ENCODE measurements around the gene UNG. TPM values are rescaled to one million over a fixed set of nuclear protein-coding genes. Genes with fewer than 3 reads are reported as not detected.

Gene UNG
- total RNA-seq, 1 donor from 2014 or later: 32.4 TPM

DNA sequence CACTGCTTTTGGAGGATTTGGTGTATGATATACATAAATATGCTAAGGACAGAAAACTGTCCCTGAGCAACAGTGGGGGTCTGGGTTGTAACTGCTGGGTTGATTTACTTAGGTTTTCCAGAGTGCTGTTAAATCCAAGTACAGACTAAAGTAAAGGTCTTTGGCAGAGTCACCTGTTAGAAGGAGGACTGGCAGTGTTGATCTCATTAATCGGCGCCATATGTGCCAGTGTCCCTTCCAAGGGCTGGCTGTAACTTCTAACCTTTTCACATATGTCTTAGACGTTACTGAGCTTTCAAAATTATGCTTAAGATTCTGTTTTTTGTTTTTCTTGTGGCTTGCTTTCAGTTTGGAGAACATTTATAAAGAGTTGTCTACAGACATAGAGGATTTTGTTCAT, 5.1 kb downstream of the UNG start:
- H3K36me3 Mint-ChIP-seq (ENCODE audit: unreplicated experiment): no peaks in the 10 kb centered on the region
- no peaks in the 10 kb centered on the region for H3K9me3 Mint-ChIP-seq (ENCODE audit: unreplicated experiment)
- no peak overlapping the region for H3K27ac Mint-ChIP-seq (ENCODE audit: unreplicated experiment)

DNA sequence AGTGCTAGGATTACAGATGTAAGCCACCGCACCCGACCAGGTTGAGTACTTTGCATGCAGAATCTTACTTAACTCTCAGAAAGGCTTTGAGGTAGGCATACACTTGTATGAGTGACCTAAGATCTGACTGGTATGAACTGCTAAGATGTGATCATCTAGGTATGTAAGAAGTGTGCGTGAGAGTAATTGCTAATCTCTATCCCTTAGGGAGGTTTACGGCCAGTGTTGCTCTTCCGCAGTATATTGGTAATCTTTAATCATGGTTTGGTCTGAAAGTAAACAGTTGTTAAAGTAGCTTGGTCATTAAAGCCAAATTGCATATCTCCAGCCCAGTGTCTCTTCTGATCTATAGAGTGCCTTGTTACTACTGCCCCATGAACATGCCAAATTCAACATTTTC, 7.8 kb downstream of the UNG start:
- no peak for DNase-seq
- Mint-ChIP-seq H3K36me3 (ENCODE audit: unreplicated experiment) (no peaks in the 10 kb centered on the region), H3K27me3 (ENCODE audit: unreplicated experiment) (peaks cover 2% of the 10 kb centered on the region), H3K9me3 (ENCODE audit: unreplicated experiment) (no peaks in the 10 kb centered on the region), H3K4me1 (ENCODE audit: low read depth, unreplicated experiment) (peaks cover 6% of the 10 kb centered on the region), H3K4me3 (ENCODE audit: unreplicated experiment) (no peak overlapping the region), H3K27ac (ENCODE audit: unreplicated experiment) (no peak overlapping the region)
- TF ChIP-seq, protein P1, sequence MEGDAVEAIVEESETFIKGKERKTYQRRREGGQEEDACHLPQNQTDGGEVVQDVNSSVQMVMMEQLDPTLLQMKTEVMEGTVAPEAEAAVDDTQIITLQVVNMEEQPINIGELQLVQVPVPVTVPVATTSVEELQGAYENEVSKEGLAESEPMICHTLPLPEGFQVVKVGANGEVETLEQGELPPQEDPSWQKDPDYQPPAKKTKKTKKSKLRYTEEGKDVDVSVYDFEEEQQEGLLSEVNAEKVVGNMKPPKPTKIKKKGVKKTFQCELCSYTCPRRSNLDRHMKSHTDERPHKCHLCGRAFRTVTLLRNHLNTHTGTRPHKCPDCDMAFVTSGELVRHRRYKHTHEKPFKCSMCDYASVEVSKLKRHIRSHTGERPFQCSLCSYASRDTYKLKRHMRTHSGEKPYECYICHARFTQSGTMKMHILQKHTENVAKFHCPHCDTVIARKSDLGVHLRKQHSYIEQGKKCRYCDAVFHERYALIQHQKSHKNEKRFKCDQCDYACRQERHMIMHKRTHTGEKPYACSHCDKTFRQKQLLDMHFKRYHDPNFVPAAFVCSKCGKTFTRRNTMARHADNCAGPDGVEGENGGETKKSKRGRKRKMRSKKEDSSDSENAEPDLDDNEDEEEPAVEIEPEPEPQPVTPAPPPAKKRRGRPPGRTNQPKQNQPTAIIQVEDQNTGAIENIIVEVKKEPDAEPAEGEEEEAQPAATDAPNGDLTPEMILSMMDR (IDR thresholded peaks at IDR 0.05; ENCODE audit: partially characterized antibody, unreplicated experiment): no peak

More for the DNA sequence above, 5.1 kb downstream of the UNG start:
- Mint-ChIP-seq H3K4me1 (ENCODE audit: low read depth, unreplicated experiment) (peaks cover 17% of the 10 kb centered on the region), H3K27me3 (ENCODE audit: unreplicated experiment) (peaks cover 2% of the 10 kb centered on the region), H3K4me3 (ENCODE audit: unreplicated experiment) (no peak overlapping the region)
- DNase-seq: no peak
- TF ChIP-seq, protein P1 (IDR thresholded peaks at IDR 0.05; ENCODE audit: partially characterized antibody, unreplicated experiment): no peak

DNA sequence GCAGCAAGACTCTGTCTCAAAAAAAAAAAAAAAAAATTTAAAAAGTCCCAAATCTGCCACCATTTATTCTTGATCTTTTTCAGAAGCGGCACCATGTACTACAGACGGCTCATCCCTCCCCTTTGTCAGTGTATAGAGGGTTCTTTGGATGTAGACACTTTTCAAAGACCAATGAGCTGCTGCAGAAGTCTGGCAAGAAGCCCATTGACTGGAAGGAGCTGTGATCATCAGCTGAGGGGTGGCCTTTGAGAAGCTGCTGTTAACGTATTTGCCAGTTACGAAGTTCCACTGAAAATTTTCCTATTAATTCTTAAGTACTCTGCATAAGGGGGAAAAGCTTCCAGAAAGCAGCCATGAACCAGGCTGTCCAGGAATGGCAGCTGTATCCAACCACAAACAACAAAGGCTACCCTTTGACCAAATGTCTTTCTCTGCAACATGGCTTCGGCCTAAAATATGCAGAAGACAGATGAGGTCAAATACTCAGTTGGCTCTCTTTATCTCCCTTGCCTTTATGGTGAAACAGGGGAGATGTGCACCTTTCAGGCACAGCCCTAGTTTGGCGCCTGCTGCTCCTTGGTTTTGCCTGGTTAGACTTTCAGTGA, 12.5 kb downstream of the UNG start:
- Mint-ChIP-seq H3K36me3 (ENCODE audit: unreplicated experiment) (no peaks in the 10 kb centered on the region), H3K4me3 (ENCODE audit: unreplicated experiment) (no peak overlapping the region), H3K9me3 (ENCODE audit: unreplicated experiment) (peaks cover 1% of the 10 kb centered on the region), H3K27me3 (ENCODE audit: unreplicated experiment) (peaks cover 3% of the 10 kb centered on the region), H3K27ac (ENCODE audit: unreplicated experiment) (peak overlapping the region; percentile 67), H3K4me1 (ENCODE audit: low read depth, unreplicated experiment) (peaks cover 7% of the 10 kb centered on the region)
- TF ChIP-seq, protein P1 (IDR thresholded peaks at IDR 0.05; ENCODE audit: partially characterized antibody, unreplicated experiment): no peak
- DNase-seq: no peak

DNA sequence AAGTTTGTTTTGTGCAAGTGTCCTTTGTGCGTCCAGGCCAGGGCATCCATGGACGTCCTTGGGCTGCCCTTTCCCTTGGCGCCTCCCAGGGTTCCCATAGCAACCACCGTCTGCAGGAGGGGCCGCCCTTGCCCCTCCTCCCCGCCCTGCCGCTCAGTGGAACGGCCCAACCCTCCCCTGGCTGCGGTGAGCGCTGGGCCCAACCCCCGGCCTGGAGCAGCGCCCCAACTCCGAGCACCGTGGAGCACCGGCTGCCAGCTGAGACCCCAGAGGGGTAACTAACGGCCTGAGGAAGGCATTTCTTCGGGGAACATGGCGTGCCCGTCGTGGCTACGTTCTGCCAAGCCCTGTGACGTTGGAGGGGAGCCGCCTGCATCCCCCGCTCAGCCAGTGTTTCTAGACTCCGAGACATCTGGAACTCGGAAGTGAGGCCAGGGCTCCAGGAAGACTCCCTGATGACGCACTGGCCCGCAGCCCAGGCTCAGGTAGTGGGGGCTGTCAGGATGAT, 13.6 kb downstream of the UNG start:
- Mint-ChIP-seq H3K36me3 (ENCODE audit: unreplicated experiment) (no peaks in the 10 kb centered on the region), H3K27ac (ENCODE audit: unreplicated experiment) (peak overlapping the region; percentile 72), H3K4me1 (ENCODE audit: low read depth, unreplicated experiment) (peaks cover 10% of the 10 kb centered on the region), H3K4me3 (ENCODE audit: unreplicated experiment) (peak overlapping the region; percentile 58), H3K9me3 (ENCODE audit: unreplicated experiment) (peaks cover 2% of the 10 kb centered on the region), H3K27me3 (ENCODE audit: unreplicated experiment) (peaks cover 3% of the 10 kb centered on the region)
- DNase-seq: peak; percentile 79
- TF ChIP-seq, protein P1 (IDR thresholded peaks at IDR 0.05; ENCODE audit: partially characterized antibody, unreplicated experiment): no peak

DNA sequence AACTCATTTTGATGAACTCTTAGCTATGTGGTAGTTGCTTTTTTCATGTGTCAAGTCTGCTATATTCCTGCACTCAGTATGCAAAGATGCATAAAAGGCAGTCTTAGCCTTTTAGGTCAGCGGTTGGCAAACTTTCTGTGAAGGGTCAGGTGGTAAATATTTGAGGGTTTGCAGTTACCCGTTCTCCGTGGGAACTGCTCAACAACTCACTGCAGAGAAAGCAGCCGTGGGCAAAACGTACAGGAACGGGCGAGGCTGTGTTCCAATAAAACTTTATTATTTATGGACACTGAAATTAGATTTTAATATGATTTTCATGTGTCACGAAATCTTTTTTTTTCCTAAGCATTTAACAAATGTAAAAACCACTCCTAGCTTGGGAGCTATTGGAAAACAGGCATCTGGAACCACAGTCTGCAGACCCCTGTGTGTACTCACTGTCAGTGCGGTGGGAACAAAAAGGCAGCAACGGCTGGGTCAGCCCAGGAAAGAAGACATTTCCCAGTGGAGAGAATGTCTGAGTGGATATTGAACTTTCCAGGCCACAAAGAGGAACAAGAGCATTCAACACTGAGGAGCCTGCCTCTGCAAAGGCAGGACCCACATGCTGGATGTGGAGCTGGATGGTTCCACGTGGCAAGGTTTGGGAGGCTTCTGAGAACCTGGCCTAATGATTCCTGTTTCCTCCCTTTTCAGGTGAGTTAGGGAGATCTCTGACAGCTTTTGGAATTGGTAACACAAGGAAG, 15.5 kb downstream of the UNG start:
- Mint-ChIP-seq H3K36me3 (ENCODE audit: unreplicated experiment) (no peaks in the 10 kb centered on the region), H3K27ac (ENCODE audit: unreplicated experiment) (no peak overlapping the region), H3K27me3 (ENCODE audit: unreplicated experiment) (peaks cover 3% of the 10 kb centered on the region), H3K4me3 (ENCODE audit: unreplicated experiment) (no peak overlapping the region), H3K9me3 (ENCODE audit: unreplicated experiment) (peaks cover 2% of the 10 kb centered on the region), H3K4me1 (ENCODE audit: low read depth, unreplicated experiment) (peaks cover 14% of the 10 kb centered on the region)
- DNase-seq: no peak
- TF ChIP-seq, protein P1 (IDR thresholded peaks at IDR 0.05; ENCODE audit: partially characterized antibody, unreplicated experiment): no peak
